Activated naive CD8-positive, alpha-beta T cell treated with anti-CD3 and anti-CD28 coated beads, Interleukin-2, amount 50 U/mL, for 16 hours (primary cell): ENCODE measurements around the gene PDRG1.

Experiments
- DNase-seq: peaks from one replicate; pipeline ENCODE4 v3.0.0-alpha.2; 2020; ENCODE audit warnings: low read depth, low spot score

The PDRG1 gene

DNA sequence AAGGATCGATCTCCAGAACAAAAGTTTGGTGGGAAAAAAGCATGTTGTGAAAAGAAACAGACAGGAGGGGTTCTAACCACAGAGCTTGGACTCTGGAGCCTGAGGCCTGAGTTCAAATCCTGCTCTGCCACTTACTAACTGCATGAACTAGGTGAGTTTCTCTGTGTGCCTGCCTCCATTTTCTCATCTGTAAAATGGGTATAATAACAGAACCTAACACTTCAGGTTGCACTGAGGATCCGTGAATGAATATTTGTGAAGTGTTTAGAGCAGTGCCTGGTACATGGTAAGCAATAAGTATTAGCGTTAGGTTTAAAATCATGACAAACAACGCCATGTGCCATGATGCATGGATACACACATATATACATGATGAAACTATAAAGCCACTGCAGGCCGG, 44.8 kb downstream of the PDRG1 start:
- DNase-seq: no peak

DNA sequence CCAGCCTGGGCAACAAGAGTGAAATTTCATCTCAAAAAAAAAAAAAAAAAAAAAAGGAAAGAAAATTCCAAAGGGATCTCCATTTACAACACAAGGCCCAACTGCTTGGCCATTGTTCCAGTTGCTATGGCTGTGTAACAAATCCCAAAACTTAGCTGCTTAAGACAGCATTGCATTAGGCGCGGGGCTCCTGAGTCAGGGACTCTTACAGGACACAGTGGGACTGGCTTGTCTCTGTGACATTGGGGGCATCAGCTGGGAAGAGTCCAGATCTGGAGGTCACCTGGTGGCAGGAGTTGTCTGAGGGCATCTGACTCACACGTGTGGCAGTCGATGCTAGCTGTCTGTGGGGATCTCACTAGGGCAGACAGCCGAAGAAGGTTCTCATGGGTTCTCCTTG, 45.8 kb downstream of the PDRG1 start:
- no peak for DNase-seq

DNA sequence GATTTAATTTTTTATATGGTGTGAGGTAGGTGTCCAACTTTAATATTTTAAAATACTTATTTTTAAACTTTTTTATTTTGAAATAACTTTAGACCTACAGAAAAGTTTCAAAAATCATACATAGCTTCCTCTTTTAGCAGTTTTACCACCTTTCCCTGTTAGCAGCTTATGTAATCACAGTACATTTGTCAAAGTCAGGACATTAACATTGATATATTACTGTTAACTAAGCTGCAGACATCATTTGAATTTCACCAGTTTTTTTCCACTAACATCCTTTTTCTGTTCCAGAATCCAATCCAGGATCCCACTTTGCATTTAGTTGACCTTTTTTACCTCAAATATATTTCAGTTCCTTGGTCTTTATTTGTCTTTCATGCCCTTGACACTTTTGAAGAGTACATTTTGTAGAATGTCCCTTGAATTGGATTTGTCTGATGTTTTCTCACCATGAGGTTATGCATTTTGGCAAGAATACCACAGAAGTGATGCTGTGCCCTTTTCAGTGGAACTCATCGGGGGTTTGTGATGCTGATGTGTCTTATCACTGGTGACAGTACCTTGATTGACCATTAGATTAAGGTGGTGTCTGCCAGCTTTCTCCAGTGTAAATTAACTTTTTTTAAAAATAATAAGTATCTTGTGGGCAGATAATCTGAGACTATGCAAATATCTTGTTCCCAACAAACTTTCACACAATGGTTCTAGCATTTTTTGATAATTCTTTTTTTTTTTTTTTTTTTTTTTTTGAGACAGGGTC, 48.0 kb downstream of the PDRG1 start:
- DNase-seq: no peak

DNA sequence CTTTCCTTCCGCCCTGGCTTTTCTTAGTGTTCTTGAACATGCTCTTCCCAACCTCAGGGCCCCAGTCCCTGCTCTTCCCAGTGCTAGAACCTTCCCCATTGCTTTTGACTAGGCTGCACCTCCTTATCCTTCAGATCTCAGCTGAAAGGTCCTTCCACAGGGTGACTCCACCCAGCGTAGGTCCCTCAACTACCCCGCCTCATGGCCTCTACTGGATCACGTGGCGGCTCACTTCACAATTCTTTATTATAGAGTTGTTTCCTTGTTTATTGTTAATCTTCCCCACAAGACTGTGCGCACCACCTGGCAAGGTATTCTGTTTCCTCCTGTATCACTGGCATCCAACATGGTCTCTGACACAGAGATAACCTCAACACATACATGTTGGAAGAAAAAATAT, 50.2 kb downstream of the PDRG1 start:
- DNase-seq: no peak

DNA sequence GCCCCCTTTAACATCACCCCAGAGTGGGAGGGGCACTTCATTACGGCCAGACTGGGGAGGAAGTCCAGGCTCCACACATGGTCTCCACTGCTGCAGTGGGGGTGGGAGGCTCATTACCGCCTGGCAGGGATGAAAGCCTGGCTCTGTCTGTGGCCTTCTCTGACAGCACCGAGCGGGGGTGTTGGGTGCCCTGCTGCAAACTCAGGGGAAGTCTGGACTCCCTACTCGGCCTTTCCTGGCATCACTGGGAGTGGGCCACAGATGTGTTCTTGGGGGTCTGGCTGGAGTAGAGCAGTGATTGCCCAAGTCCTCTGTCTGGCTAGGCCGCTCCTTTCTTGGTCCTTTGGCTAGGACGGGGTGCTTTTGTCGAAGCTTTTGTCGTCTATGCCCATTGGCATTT, 54.3 kb downstream of the PDRG1 start:
- DNase-seq: no peak

DNA sequence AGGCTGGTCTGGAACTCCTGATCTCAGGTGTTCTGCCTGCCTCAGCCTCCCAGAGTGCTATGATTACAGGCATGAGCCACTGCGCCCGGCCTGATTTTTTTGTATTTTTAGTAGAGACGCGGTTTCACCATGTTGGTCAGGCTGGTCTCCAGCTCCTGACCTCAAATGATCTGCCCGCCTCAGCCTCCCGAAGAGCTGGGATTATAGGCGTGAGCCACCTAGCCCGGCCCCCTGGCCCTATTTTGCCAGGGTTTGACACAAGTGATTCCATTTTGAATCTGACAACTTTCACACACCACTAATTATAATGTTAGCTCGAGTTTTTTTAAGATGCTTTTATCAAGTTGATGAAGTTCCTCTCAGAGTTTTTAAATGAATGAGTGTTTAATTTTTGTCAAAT, 55.8 kb downstream of the PDRG1 start:
- DNase-seq: no peak

DNA sequence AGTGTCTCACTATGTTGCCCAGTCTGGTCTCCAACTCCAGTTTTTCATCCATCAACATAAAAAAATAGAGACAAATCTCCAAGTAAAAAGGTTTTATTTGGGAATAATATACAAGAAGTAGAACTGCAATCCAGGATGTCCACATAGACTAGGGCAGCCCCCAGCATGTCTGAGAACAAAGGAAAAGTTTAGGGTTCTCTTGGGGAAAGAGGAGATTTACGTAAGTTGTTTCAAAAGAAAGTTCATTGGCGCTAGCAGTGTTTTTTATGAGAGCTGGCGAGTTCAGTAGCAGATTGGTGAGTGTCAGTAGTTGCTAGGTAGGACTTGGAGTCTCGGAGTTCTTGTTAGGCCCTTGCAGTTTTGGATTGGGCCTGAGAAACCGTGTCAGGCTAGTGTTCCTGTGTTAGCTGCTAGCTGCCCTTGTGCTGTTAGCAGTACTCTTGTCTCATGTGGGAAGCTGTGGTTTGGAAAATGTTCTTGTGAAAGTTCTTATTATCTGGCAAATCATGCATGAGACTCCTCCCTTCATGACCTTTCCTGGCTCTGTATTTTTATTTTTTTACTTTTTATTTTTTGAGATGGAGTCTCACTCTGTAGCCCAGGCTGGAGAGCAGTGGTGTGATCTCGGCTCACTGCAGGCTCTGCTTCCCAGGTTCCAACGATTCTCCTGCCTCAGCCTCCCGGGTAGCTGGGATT, 56.7 kb downstream of the PDRG1 start:
- no peak for DNase-seq
